ENCODE measurements around the gene PDZRN4. TPM values are rescaled to one million over a fixed set of nuclear protein-coding genes. Genes with fewer than 3 reads are reported as not detected.
"Not testable (repeated sequence)": the region's sequence is repeated elsewhere in the genome, so short reads cannot be mapped to it uniquely, and the experiment has no call there.

Gene PDZRN4
- total RNA-seq, 1 experiment from 2014 or later, result not detected

- BruUV-seq (replicated peaks), result no TSS peak
- POLR2A ChIA-PET (ENCODE audit: low non-redundant PET), result no interaction called here
These were observed 66.1 kb downstream of the PDZRN4 start for GRCh38 chr12:41254004-41254914.

GRCh38 chr12:41263196-41263595 is 75.1 kb downstream of the PDZRN4 start:
- POLR2A ChIA-PET (ENCODE audit: low non-redundant PET); H3K27ac ChIP-seq (ENCODE audit: low read depth, low read length, poor library complexity, severe bottlenecking); H3K4me1 ChIP-seq (ENCODE audit: insufficient read depth, low read length, poor library complexity, severe bottlenecking); H3K36me3 ChIP-seq (ENCODE audit: insufficient read depth, low read length, poor library complexity, severe bottlenecking); H3K9me3 ChIP-seq (ENCODE audit: low read depth, low read length, poor library complexity, severe bottlenecking); DNase-seq (ENCODE audit: low spot score); H3K27me3 ChIP-seq (replicated peaks; ENCODE audit: insufficient read depth, low read depth, low read length, poor library complexity); H3K4me3 ChIP-seq (ENCODE audit: low read depth, low read length, poor library complexity, severe bottlenecking); BruUV-seq (replicated peaks); CTCF ChIA-PET: not testable (repeated sequence)
- intact Hi-C loops (cut with micrococcal nuclease; ENCODE audit: unreplicated experiment), result loop anchor here (10.0 kb wide), 1 partner anchor 1302 kb away; no protein-coding TSS in a partner anchor

More at GRCh38 chr12:41254004-41254914, 66.1 kb downstream of the PDZRN4 start:
- intact Hi-C loops (cut with micrococcal nuclease; ENCODE audit: unreplicated experiment), result loop anchor here (5.0 kb wide), 1 partner anchor 292 kb away; no protein-coding TSS in a partner anchor
- no peak overlapping the region for H3K4me3 ChIP-seq (ENCODE audit: low read depth, low read length, poor library complexity, severe bottlenecking)
- no peaks in the 10 kb centered on the region for H3K36me3 ChIP-seq (ENCODE audit: insufficient read depth, low read length, poor library complexity, severe bottlenecking)
- no peaks in the 10 kb centered on the region for H3K4me1 ChIP-seq (ENCODE audit: insufficient read depth, low read length, poor library complexity, severe bottlenecking)
- DNase-seq (ENCODE audit: low spot score), result no peak
- CTCF ChIA-PET, result no interaction called here
- no peaks in the 10 kb centered on the region for H3K9me3 ChIP-seq (ENCODE audit: low read depth, low read length, poor library complexity, severe bottlenecking)
- TF ChIP-seq CTCF (conservative IDR thresholded peaks at IDR 0.05; ENCODE audit: low read depth, low read length), result no peak
- H3K27ac ChIP-seq (ENCODE audit: low read depth, low read length, poor library complexity, severe bottlenecking), result no peak overlapping the region
- no peaks in the 10 kb centered on the region for H3K27me3 ChIP-seq (replicated peaks; ENCODE audit: insufficient read depth, low read depth, low read length, poor library complexity)

- no peaks in the 10 kb centered on the region for H3K27me3 ChIP-seq (replicated peaks; ENCODE audit: insufficient read depth, low read depth, low read length, poor library complexity)
- H3K4me3 ChIP-seq (ENCODE audit: low read depth, low read length, poor library complexity, severe bottlenecking), result no peak overlapping the region
- TF ChIP-seq EZH2 (IDR thresholded peaks at IDR 0.05; ENCODE audit: borderline replicate concordance, low read depth, low read length, poor library complexity, severe bottlenecking) (no peak), CTCF (conservative IDR thresholded peaks at IDR 0.05; ENCODE audit: low read depth, low read length) (peak; percentile 57)
- intact Hi-C loops (cut with micrococcal nuclease; ENCODE audit: unreplicated experiment), result loop anchor here (10.0 kb wide), 1 partner anchor 1301 kb away; no protein-coding TSS in a partner anchor
- ChIA-PET CTCF (no interaction called here), POLR2A (ENCODE audit: low non-redundant PET) (no interaction called here)
- no peak overlapping the region for H3K27ac ChIP-seq (ENCODE audit: low read depth, low read length, poor library complexity, severe bottlenecking)
- DNase-seq (ENCODE audit: low spot score), result no peak
- H3K36me3 ChIP-seq (ENCODE audit: insufficient read depth, low read length, poor library complexity, severe bottlenecking), result no peaks in the 10 kb centered on the region
- no peaks in the 10 kb centered on the region for H3K4me1 ChIP-seq (ENCODE audit: insufficient read depth, low read length, poor library complexity, severe bottlenecking)
- no peaks in the 10 kb centered on the region for H3K9me3 ChIP-seq (ENCODE audit: low read depth, low read length, poor library complexity, severe bottlenecking)
- BruUV-seq (replicated peaks), result no TSS peak
These were observed 76.2 kb downstream of the PDZRN4 start for GRCh38 chr12:41264281-41264680.
